ENCODE results near the gene CFDP1.

DNA sequence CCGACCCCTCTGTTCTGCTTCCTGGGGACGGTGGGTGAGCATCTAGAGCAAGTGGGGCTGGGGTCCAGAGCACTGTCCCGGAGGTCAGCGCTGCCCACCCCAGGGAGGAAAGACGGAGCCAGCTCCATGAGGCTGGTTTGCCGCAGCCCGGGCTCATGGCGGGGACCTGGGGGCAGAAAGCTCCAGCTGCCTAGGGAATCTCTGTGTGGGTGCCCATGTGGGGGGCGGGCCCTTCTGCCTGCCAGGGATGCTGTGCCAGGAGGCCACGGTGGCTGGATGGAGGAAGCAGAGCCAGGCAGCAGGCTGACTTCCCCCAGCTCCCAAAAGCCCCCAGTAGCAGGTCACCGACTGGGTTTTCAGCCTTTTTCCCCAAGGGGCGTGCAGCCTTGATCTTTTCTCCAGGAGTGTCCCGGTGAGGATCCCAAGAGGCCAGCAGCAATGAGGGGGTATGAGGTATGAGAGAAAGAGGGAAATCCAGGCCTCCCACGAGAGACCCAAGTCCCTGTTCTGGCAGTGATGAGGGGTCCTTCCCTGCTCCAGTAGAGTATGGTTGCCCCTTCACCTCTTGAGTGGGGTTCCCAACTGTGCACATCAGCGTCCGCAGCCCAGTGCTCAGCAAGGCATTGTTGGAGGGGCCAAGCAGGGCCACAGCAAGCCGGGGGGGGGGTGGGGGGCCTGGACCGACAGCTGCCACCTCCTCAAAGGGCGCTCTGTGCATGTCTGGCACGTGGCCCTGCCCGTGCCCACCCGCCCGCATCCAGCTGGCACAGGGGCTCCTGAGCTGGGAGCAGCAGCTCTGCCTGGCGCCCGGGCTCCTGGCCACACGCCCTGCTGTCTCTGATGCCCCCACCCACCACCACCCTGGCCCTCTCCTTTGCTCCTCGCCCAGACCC is 166.3 kb downstream of the CFDP1 start:
- TF ChIP-seq, protein P1, sequence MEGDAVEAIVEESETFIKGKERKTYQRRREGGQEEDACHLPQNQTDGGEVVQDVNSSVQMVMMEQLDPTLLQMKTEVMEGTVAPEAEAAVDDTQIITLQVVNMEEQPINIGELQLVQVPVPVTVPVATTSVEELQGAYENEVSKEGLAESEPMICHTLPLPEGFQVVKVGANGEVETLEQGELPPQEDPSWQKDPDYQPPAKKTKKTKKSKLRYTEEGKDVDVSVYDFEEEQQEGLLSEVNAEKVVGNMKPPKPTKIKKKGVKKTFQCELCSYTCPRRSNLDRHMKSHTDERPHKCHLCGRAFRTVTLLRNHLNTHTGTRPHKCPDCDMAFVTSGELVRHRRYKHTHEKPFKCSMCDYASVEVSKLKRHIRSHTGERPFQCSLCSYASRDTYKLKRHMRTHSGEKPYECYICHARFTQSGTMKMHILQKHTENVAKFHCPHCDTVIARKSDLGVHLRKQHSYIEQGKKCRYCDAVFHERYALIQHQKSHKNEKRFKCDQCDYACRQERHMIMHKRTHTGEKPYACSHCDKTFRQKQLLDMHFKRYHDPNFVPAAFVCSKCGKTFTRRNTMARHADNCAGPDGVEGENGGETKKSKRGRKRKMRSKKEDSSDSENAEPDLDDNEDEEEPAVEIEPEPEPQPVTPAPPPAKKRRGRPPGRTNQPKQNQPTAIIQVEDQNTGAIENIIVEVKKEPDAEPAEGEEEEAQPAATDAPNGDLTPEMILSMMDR (IDR thresholded peaks at IDR 0.05) = no peak
- TF ChIP-seq POLR2A (IDR thresholded peaks at IDR 0.05) = no peak

Data from esophagus squamous epithelium (tissue), 4 donors.